Esophagus muscularis mucosa (tissue), 4 donors: Measurements from ENCODE around the gene ITM2C. TPM values are rescaled to one million over a fixed set of nuclear protein-coding genes. Genes with fewer than 3 reads are reported as not detected.

Experiments used
- DNase-seq: peaks from one replicate; pipeline ENCODE4 v3.0.0-alpha.2; 2017; ENCODE audit errors: extremely low spot score
- H3K27ac ChIP-seq, 4 donors: fragments of 200-600 bp; sonication (generic); replicated peaks in 1 of 4; 1 replicate in 3 of 4; 2 replicates in 1 of 4; pipeline ENCODE4 v1.5.1; 2016 to 2019; ENCODE audit warnings: mild to moderate bottlenecking in 1 of 4
- H3K27me3 ChIP-seq, 4 donors: fragments of 200-600 bp; sonication (generic); one replicate each; pipeline versions ENCODE4 v1.5.1 to v1.6.0; 2016 to 2019
- H3K36me3 ChIP-seq, 4 donors: fragments of 200-600 bp; sonication (generic); one replicate each; pipeline ENCODE4 v1.5.1; 2016 to 2019
- H3K4me1 ChIP-seq, 4 donors: fragments of 200-600 bp; sonication (generic); one replicate each; pipeline ENCODE4 v1.5.1; 2016 to 2019
- H3K4me3 ChIP-seq, 4 donors: fragments of 200-600 bp; sonication (generic); 1 replicate in 2 of 4; 2 replicates in 2 of 4; pipeline ENCODE4 v1.5.1; 2016 to 2019; ENCODE audit warnings: mild to moderate bottlenecking in 4 of 4, moderate library complexity in 1 of 4
- H3K9me3 ChIP-seq, 4 donors: fragments of 200-600 bp; sonication (generic); 1 replicate in 3 of 4; 2 replicates in 1 of 4; pipeline ENCODE4 v1.5.1; 2016 to 2019
- EP300 ChIP-seq: sonication (generic); formaldehyde crosslinking; IDR thresholded peaks from one replicate; pipeline ENCODE4 v1.6.1; 2017; ENCODE audit warnings: antibody characterized with exemption
- POLR2A ChIP-seq: fragments of 450-650 bp; IDR thresholded peaks from one replicate; pipeline ENCODE4 v1.6.1; 2017; ENCODE audit warnings: antibody characterized with exemption, moderate library complexity, mild to moderate bottlenecking, low read depth
- POLR2AphosphoS5 ChIP-seq, 2 donors: sonication (generic); formaldehyde crosslinking; IDR thresholded peaks; one replicate each; pipeline ENCODE4 v1.6.1; 2017; ENCODE audit warnings: antibody characterized with exemption in 2 of 2
- WGBS: methylation state at CpG from one replicate; pipeline ENCODE4 v1.1.5; 2018; 5-methylcytosine and 5-hydroxymethylcytosine counted together
- intact Hi-C: fragments of 100-400 bp; cut with DNase I; formaldehyde crosslinking; loops from one replicate; pipeline ENCODE4 v1.15.1; 2023
- total RNA-seq, 4 donors: library from RNA; depleted of rRNA; stranded (reverse); fragments of >200 nt; gene quantifications; one replicate each; pipeline versions ENCODE4 v1.1.0 to v1.2.1, GENCODE V29; 2016
- TF ChIP-seq, protein P1 (sequence below), 3 experiments: fragments of 200-600 bp in 2 of 3; fragments of 450-650 bp in 1 of 3; sonication (generic) in 2 of 3; IDR thresholded peaks; one replicate each; pipeline ENCODE4 v1.5.1; 2017 to 2019; ENCODE audit warnings: antibody characterized with exemption in 3 of 3, mild to moderate bottlenecking in 2 of 3, moderate library complexity in 1 of 3

ITM2C gene
- total RNA-seq, 4 donors from 2014 or later: 84.0 to 145 (median 101) TPM

DNA sequence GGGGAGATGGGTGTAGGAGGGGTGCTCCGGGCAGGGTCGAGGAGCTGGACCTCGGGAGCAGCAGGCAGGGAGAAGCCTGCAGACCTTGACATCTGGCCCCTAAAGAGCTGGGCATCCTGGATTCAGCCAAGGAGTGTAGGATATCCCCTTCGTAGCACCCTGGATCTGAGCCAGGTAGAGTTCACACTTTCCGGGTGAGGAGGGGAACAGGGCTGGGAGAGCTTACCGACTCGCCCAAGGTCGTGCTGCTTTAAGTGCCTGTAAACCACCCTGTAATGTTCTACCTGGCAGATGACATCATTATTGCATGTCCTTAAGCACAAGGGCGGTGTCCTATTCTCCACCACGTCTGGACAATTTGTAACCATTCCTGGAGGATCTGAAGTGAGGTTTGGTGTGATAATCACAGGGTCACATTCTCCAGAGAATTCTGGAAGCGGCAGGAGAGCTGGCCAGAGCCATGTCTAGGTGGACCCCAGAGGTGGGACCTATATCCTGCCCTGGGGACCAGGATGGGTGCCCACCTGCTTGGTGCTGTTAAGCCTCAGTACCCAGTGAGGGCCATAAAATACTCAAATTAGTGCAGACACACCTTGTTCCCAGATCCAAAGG is 14.6 kb downstream of the ITM2C start:
- WGBS: 68% methylated on average over 11 of the region's 11 CpGs
- peaks cover 7 to 50% (median 34%) of the 10 kb centered on the region in 4 donors for H3K36me3 ChIP-seq
- H3K27me3 ChIP-seq: no peaks in the 10 kb centered on the region
- TF ChIP-seq POLR2A: no peak
- TF ChIP-seq, protein P1, sequence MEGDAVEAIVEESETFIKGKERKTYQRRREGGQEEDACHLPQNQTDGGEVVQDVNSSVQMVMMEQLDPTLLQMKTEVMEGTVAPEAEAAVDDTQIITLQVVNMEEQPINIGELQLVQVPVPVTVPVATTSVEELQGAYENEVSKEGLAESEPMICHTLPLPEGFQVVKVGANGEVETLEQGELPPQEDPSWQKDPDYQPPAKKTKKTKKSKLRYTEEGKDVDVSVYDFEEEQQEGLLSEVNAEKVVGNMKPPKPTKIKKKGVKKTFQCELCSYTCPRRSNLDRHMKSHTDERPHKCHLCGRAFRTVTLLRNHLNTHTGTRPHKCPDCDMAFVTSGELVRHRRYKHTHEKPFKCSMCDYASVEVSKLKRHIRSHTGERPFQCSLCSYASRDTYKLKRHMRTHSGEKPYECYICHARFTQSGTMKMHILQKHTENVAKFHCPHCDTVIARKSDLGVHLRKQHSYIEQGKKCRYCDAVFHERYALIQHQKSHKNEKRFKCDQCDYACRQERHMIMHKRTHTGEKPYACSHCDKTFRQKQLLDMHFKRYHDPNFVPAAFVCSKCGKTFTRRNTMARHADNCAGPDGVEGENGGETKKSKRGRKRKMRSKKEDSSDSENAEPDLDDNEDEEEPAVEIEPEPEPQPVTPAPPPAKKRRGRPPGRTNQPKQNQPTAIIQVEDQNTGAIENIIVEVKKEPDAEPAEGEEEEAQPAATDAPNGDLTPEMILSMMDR (IDR thresholded peaks at IDR 0.05): no peak
- no peak for TF ChIP-seq POLR2AphosphoS5 (IDR thresholded peaks at IDR 0.05)
- TF ChIP-seq EP300: no peak
- H3K27ac ChIP-seq: no peak overlapping the region
- H3K9me3 ChIP-seq: no peaks in the 10 kb centered on the region
- no peak overlapping the region for H3K4me3 ChIP-seq
- DNase-seq: no peak
- H3K4me1 ChIP-seq: peaks cover 0 to 3% (median 0%) of the 10 kb centered on the region in 4 donors
- intact Hi-C loops: no loop called here

DNA sequence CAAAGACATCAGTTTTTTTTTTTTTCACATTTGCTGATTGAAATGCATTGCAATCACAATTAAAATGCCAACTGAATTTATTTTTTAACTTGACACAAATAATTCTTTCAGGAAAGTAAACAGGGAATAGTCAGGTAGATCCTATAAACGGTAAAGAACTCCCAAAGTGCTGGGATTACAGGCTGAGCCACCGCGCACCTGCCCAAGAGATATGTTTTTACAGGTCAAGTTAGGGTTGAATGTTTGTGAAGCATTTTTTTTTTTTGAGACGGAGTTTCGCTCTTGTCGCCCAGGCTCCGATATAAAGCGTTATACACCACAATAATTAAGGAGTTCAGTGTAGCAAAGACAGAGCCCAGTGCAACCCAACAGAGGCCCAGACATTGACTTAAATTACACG is 15.1 kb downstream of the ITM2C start:
- H3K9me3 ChIP-seq: no peaks in the 10 kb centered on the region
- no peak for DNase-seq
- H3K27ac ChIP-seq: no peak overlapping the region
- WGBS: 95% methylated on average over 9 of the region's 9 CpGs
- H3K4me3 ChIP-seq: no peak overlapping the region
- TF ChIP-seq POLR2A: no peak
- TF ChIP-seq, protein P1 (IDR thresholded peaks at IDR 0.05): no peak
- no peak for TF ChIP-seq POLR2AphosphoS5 (IDR thresholded peaks at IDR 0.05)
- TF ChIP-seq EP300: no peak
- peaks cover 7 to 47% (median 31%) of the 10 kb centered on the region in 4 donors for H3K36me3 ChIP-seq
- no peaks in the 10 kb centered on the region for H3K4me1 ChIP-seq
- no peaks in the 10 kb centered on the region for H3K27me3 ChIP-seq
- intact Hi-C loops: no loop called here

DNA sequence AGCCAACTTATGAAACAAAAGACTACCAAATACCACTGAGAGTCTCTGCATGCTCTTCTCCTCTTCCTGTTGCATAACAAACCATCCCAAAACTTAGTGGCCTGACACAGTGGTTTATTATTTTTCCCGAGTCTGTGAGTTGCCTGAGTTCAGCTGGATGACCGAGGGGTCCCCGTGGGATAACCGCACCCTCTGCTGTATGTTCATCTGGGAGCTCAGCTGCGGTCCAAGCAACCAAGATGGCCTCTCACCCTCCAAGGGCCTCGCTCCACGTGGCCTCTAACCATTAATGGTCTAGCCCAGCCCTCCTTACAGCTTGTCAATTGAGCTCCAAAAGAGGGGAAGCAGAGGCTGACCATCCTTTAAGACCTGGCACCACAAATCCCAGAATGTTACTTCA is 17.1 kb downstream of the ITM2C start:
- WGBS: 89% methylated on average over 6 of the region's 7 CpGs
- H3K36me3 ChIP-seq: peaks cover 7 to 31% (median 20%) of the 10 kb centered on the region in 4 donors
- H3K4me1 ChIP-seq: no peaks in the 10 kb centered on the region
- H3K27me3 ChIP-seq: no peaks in the 10 kb centered on the region
- intact Hi-C loops: no loop called here
- no peaks in the 10 kb centered on the region for H3K9me3 ChIP-seq
- no peak for DNase-seq
- H3K4me3 ChIP-seq: no peak overlapping the region
- TF ChIP-seq EP300 (no peak), POLR2AphosphoS5 (IDR thresholded peaks at IDR 0.05) (no peak), POLR2A (no peak)
- TF ChIP-seq, protein P1 (IDR thresholded peaks at IDR 0.05): no peak
- H3K27ac ChIP-seq: no peak overlapping the region

DNA sequence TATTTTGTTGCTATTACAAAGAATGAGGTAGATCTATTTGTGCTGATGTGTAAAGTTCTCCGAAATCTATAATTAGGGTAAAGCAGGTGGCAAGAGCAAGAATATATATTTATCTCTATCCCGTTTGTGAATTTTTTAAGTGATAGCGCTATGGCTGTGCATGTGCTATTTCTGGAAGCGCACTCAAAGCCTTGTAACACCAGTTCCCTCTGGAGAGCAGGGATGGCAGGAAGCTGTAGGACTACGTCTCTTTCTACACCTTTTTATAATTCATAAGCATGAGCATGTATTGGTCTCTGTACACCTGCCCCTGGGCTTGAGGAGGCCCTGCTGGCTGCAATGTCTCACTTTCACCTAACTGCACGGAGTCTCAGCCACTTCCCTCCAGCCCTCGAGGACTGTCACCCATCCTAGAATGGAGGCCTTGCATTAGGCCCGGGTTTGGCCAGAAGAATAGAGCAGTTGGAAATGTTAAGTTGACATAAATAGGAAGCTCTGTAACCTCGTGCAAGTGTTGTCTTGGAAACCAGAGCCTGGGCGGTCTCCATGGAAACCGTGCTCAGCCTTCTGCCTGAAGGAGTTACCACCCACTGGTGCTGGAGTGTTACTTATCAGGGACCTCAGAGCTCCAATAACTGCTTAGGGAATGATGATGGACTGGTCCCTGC is 20.9 kb downstream of the ITM2C start:
- intact Hi-C loops: no loop called here
- Histone ChIP-seq H3K36me3 (no peaks in the 10 kb centered on the region), H3K9me3 (no peaks in the 10 kb centered on the region), H3K27ac (no peak overlapping the region), H3K4me1 (no peaks in the 10 kb centered on the region), H3K27me3 (no peaks in the 10 kb centered on the region), H3K4me3 (no peak overlapping the region)
- 66% methylated on average over 10 of the region's 11 CpGs for WGBS
- TF ChIP-seq POLR2A: no peak
- TF ChIP-seq, protein P1 (IDR thresholded peaks at IDR 0.05): no peak
- TF ChIP-seq POLR2AphosphoS5 (IDR thresholded peaks at IDR 0.05): no peak
- TF ChIP-seq EP300: no peak
- DNase-seq: no peak
